ENCODE results near the gene TMEM33.
"Not testable (repeated sequence)": the region's sequence is repeated elsewhere in the genome, so short reads cannot be mapped to it uniquely, and the experiment has no call there.

Gene TMEM33, protein sequence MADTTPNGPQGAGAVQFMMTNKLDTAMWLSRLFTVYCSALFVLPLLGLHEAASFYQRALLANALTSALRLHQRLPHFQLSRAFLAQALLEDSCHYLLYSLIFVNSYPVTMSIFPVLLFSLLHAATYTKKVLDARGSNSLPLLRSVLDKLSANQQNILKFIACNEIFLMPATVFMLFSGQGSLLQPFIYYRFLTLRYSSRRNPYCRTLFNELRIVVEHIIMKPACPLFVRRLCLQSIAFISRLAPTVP

DNA sequence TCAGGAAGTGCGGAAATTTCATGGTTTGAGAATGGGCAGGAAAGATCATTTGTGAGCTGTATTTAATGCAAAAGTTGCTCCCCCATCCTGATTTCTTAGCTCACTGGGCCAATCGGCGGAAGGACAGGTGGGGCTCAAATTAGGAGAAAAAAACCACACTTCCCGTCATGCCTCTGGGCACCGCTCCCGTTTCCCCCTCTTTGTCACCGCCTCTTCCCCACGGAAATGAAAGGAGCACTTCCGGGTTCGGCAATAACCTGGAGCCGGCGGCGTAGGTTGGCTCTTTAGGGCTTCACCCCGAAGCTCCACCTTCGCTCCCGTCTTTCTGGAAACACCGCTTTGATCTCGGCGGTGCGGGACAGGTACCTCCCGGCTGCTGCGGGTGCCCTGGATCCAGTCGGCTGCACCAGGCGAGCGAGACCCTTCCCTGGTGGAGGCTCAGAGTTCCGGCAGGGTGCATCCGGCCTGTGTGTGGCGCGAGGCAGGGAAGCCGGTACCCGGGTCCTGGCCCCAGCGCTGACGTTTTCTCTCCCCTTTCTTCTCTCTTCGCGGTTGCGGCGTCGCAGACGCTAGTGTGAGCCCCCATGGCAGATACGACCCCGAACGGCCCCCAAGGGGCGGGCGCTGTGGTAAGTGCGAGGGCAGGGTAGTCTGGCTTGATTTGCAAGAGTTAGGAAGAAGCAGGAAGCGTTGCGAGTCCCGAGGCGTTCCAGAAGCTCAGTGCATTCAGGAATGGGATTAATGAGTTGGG is at the start of gene TMEM33:
Gene TMEM33 (plus strand): TSS at position 529 of the 751 bp plus-strand sequence. CDS start 56 bp downstream, at position 585.
- DNase-seq (ENCODE audit: low spot score): peak; percentile 66

DNA sequence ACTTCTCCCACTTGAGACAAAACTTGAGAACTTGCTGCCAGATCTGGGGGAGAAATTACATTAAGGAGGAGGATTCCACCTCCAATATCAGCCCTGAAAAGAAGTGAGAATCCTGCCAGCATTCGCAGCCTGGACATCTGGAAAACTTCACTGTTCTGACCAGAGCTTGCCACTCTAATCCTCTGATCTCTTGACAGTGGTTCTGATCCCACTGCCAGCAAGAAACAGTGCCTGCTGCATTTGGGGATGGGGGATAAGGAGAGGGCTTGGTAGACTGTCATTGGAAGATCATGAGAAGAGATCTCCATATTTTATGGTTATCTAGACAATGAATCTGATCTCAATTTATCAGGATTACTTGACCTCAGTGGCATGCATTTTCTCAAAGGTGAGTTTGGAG is 49.8 kb upstream of the TMEM33 start:
- DNase-seq (ENCODE audit: low spot score): no peak

DNA sequence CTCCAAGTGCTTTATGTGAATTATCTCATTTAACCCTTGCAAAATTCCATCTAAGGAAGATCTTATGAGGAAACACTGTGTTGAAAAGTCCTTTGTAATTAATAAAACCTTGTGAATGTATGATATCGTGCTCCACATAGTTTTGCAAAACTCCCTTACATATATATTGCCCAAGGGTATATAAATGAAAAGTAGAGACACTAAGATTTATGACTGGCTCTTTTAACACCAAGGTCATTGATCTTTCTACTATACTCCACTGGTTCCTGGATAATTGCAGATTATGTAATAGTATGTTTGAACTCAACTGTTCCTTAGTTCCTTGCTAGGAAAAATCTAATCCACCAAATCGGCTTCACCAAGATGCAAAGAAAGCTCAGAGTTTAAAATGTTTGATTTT is 48.0 kb upstream of the TMEM33 start:
- no peak for DNase-seq (ENCODE audit: low spot score)

DNA sequence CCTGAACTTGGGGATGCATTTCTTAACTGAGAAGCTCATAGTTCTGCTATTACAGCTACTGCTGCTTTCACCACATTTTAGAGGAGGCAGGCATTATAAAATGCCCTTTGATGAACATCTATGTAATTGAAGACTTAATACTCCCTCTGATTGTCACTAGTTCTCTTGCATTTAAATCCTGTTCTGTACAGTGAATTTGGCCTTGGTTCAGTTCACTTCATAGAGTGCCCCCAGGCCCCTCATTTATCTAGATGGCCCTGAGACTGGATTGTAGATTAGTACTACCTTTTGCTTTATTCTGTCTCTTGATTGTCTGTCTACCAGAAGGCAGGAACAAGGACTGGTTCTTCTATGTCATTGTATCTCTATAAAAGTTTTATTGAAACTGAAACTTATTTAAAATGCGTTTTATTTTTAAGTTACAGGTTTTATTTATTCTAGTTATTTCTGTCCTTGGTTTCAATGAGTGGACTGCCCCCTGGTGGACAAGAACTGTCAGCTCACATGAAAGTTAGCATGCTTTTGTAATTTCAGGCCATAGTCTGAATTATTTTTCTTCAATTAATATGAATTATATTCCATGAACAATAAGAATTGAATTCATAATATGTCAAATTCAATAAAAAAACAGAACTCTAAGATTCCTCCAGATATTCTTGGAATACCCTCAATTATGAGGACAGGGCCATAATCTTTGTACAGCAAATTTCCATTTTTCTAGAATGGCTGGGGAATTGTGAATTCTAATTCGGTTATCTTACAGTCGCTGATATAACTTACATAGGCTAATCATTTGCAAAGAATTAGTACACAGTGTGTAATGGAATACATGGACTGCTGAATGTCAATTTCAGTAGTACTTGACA is 47.2 kb upstream of the TMEM33 start:
- no peak for DNase-seq (ENCODE audit: low spot score)

DNA sequence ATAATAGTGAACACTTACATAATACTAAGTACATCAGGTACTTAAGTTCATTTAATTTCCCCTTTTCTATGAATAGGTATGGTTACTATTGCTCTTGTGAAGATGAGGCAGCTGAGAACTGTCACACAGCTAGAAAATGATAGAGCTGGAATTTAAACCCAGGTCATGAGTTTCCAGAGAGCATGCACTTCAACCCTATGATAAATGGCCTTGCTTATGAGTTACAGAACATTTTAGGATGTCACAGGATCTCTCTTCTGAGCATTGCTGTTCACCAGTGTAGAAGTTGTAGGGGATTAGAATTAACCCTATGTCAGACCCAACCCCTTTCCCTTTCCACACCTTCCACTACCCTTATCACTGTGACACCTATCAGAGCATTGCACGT is 46.5 kb upstream of the TMEM33 start:
- DNase-seq (ENCODE audit: low spot score): no peak

DNA sequence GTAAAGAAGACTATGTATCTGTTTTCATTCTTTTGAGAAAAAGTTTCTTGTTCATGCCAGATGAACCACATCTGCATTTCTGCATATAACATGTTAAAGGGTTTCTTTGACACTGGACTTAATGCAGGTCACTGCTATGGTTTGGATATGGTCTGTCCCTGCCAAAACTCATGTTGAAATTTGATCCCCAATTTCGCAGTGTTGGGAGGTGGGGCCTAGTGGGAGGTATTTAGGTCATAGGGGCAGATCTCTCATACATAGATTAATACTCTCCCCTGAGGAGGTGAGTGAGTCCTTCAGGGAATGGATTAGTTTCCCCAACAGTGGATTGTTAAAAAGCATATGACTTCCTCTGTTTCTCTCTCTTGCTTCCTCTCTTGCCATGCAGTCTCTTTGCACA is 45.9 kb upstream of the TMEM33 start:
- no peak for DNase-seq (ENCODE audit: low spot score)

DNA sequence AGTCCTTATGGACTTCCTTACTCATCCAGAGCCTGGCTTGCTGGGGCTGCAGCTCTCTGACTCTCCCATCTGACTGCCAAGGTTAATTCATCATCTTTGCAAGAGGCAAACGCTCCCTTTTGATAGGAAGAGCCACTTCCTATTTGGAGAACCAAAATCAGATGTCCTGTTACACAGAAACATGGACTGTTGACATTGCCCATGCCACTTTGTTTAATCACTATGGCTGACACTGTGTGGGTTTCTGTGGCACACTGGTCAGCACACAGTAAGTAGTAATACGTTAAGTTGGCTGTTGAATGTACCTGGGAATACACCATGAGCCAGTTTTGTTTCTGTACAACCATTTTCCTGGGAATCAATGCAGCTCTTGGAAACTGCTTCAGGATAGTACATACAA is 45.1 kb upstream of the TMEM33 start:
- no peak for DNase-seq (ENCODE audit: low spot score)

DNA sequence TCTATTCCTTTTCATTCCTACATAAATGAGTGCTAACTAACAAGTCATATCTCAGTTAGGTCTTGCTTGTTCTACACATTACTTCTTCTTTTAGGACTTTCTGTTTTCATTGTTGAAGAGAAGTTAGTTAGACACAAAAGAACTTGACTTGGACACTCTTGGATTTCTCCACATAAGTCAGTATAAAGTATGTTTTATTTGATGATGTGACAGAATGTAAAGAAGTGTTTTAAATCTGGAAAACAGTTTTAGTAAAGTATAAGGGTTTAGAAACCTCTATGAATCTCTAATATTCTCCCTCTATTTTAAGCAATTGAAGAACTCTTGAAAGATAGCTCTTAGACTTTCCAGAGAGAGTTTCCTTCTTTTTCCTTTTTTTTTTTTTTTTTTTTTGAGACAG is 38.6 kb upstream of the TMEM33 start:
- no peak for DNase-seq (ENCODE audit: low spot score)

DNA sequence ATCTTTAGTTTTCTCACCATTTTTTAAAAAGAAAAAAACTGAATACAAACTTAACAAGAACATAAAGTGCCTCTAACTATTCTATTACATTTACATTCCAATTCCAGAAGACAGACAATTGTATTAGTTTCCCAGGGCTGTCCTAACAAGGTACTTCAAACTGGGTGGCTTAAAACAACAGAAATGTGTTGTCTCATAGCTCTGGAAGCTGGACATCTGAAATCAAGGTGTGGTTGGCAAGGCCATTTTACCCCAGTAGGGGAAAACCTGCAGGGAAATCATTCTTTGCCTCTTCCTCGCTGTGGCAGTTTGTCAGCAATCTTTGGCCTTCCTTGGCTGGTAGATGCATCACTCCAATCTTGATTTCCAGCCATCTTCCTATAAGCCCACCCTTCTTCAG is 37.5 kb upstream of the TMEM33 start:
- no peak for DNase-seq (ENCODE audit: low spot score)

DNA sequence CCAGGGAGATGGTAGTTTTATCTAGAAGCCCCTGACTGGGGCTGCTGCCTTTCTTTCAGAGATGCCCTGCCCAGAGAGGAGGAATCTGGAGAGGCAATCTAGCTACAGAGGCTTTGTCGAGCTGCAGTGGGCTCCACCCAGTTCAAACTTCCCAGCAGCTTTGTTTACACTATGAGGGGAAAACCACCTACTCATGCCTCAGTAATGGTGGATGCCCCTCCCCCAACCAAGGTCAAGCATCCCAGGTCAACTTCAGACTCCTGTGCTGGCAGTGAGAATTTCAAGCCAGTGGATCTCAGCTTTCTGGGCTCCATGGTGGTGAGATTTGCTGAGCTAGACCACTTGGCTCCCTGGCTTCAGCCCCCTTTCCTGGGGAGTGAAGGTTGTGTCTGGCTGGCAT is 26.1 kb upstream of the TMEM33 start:
- DNase-seq (ENCODE audit: low spot score): not testable (repeated sequence)

DNA sequence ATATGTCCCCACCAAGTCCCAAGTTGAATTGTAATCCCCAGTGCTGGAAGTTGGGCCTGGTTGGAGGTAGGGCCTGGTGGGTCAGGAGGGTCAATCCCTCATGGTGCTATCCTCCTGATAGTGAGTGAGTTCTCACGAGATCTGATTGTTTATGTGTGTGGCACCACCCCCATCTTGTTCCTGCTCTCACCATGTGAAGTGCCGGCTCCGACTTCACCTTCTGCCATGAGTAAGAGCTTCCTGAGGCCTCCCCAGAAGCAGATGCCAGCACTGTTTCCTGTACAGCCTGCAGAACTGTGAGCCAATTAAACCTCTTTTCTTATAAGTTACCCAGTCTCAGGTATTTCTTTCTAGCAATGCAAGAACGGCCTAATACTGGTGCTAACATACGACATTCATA is 22.7 kb upstream of the TMEM33 start:
- no peak for DNase-seq (ENCODE audit: low spot score)

DNA sequence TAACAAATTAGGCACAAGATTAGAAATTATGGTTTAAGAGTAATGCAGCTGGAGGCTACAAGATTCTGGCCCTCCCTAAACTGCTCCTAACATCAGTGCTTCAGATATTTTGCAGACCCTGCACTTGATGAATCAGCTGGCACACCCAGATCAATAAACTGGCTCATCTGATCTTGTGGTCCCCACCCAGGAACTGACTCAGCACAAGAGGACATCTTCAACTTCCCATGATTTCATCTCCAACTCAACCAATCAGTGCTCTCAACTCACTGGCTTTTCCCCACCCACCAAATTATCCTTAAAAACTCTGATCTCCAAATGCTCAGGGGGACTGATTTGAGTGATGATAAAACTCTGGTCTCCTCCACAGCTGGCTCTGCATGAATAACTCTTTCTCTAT is 21.7 kb upstream of the TMEM33 start:
- no peak for DNase-seq (ENCODE audit: low spot score)

DNA sequence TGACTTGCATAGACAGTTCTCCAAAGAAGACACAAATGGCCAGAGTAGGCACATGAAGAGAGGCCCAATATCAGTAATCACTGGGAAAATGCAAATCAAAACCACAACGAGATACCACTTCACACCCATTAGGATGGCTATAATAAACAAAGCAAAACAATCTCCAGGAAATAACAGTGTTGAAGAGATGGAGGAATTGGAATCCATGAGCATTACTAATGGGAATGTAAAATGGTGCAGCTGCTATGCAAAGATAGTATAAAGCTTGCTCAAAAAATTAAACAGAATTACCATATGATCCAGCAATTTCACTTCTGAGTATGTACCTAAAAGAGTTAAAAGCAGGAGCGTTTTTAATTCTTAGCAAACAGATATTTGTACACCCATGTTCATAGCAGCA is 17.0 kb upstream of the TMEM33 start:
- no peak for DNase-seq (ENCODE audit: low spot score)

DNA sequence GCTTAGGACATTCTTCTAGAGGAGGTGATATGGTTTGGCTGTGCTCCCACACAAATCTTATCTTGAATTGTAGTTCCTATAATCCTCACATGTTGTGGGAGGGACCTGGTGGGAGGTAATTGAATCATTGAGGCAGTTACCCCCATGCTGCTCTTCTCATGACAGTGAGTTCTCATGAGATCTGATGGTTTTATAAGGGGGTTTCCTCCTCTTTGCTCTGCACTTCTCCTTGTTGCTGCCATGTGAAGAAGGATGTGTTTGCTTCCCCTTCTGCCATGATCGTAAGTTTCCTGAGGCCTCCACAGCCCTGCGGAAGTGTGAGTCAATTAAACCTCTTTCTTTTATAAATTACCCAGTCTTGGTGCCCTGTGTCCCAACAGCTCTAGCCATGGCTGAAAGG is 14.8 kb upstream of the TMEM33 start:
- not testable (repeated sequence) for DNase-seq (ENCODE audit: low spot score)

DNA sequence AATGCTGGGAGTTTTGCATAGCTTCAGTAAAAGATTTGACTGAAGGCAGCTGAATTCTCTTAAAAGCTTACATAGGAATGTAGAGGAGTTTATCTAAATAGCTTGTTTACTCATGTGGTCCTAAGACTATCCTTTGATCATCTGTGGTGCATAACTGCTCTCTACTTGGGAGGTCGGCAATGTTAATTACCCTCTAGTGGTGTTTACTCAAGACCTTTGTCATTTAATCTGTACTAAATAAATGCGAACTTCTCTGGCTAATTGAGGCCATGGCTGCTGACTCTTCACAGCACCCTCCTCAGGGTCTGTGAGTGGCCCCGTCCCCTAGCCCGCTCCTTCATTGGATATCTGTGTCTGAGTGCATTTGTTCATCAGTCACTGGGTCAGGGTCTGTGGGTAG is 13.8 kb upstream of the TMEM33 start:
- no peak for DNase-seq (ENCODE audit: low spot score)

DNA sequence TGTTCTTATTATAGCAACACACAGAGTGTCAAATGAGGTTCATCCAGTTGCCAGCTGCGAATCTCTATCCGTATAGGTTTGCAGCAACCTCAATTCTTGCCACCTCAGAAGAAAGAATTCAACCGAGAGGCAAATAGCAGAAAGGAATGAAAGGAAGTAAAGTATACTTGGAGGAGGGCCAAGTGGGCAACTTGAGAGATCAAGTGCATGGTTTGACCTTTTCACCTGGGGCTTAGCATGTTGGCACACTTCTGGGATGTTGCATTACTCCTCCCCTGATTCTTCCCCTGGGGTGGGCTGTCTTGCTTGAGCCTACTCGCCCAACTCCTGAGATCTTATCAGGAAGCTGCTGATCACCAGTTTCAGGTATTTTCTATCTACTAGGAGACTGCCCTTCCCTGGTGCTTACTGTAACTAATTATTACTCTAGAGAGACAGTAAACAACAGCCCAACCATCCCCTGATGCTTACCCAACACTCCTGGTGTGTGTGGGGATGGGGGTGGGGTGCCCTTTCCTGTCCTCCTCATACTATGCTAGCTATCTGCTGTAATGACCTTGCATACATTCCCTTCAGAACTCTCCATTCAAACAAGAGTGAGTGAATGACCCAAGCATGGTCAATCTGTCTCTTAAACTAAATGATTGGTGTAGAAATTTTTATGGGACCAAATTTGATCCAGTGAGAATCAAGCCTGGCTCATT is 7.3 kb upstream of the TMEM33 start:
- DNase-seq (ENCODE audit: low spot score): no peak

DNA sequence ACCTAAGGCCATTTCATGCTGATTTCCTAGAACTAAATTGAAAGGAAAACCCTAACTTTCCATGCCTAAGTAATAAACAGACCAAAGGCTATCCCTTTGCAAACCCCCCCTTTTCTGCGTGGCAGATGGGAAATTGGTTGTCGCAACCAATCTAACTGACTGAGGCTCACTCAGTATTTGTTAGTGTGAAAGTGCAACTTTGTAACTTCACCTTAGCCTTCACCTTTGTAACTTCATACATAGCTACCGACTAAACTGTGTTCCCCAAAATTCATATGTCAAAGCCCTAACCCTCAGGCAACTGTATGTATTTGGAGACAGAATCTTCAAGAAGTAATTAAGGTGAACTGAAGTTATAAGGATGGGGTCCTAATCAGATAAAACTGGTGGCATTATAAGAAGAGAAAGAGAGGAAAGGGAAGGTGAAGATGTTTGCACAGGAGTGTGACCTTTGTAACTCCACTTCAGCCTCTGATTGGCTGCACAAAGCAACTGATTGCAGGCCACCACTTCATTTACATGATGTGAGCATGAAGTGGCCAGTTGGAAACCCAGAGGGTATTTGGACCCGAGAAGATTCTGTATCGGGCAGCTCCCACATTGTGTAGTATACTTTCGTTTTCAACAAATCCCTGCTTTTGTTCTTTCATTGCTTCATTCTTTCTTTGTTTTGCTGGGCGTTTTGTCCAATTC is 4.9 kb upstream of the TMEM33 start:
- DNase-seq (ENCODE audit: low spot score): no peak

DNA sequence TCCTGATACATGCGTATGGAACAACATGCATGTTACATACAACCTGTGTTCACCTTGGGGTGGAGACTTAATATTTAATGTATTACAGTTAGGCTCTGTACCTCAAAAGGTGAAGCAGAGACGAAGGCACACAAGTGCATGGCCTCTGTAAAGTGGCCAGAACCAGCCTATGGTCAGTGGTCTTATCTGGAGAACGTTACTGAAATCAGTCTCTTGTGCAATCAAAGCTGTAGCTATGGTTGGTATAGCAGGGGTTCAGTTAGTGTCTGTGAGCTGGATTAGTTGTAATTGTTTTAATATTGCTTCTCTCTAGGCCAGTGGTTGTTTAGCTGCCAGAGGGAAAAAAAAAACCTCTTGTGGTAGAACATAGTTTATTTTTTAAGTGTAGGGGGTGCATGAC is 2.2 kb upstream of the TMEM33 start:
- no peak for DNase-seq (ENCODE audit: low spot score)

DNA sequence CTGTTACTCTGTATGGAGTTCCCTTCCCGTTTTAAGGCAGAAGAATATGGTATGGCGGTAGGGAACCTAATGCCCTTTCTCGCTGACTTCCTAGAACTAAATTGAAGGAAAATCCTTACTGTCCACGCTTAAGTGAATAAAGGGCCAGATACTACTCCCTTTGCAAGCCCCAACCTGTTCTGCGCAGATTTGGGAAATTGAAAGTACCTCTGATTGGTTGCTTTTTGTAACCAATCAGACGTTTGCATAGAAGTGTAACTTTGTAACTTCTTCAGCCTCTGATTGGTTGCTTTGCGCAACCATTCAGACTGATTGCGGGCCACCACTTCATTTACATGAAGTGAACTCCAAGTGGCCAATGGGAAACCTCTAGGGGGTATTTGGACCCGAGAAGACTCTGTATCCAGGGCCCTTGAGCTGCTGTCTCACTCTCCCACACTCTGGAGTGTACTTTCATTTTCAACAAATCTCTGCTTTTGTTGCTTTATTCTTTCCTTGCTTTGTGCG is 1.2 kb upstream of the TMEM33 start:
- no peak for DNase-seq (ENCODE audit: low spot score)

DNA sequence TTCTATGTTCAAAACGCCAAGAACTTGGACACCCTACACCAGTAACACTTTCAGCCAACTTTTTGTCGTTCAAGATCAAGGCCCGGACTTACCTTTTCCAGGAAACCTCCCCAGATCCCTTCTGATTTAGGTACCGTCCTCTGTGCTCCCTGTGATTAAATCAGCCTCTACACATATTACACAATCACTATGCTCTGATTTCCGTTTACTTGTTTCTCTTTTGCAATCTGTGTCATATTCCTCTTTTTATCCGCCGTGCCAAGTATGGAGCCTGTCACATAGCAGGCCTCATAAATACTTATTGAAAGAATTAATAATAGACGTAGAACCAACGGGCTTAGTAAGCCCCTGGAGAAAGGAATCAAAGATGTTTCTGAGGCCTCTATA is 722 bp upstream of the TMEM33 start:
- DNase-seq (ENCODE audit: low spot score): no peak

DNA sequence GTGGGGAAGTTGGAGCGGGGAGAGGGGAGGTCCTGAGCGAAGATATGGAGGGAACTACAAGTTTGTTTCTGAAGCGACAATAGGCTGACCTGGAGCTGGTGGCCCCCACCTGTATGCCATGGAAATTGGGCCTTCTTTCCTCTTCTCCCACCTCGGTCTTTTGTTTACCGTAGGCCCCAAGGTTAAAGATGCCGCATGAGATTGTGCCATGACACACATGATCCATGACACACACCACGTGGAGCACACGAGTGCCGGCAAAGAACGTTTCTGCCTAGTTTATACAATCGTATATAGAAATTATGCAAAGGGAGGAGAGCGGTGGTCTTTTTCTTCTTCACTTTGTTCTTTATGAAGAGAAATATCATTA is 408 bp downstream of the TMEM33 start:
- DNase-seq (ENCODE audit: low spot score): peak; percentile 1
